Measurements from ENCODE around the gene PRR13. TPM values are rescaled to one million over a fixed set of nuclear protein-coding genes. Genes with fewer than 3 reads are reported as not detected.

Gene PRR13, protein sequence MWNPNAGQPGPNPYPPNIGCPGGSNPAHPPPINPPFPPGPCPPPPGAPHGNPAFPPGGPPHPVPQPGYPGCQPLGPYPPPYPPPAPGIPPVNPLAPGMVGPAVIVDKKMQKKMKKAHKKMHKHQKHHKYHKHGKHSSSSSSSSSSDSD
- total RNA-seq = 75.0 and 88.2 TPM in 2 replicates

GRCh38 chr12:53441040-53441833 is at the start of gene PRR13:
Gene PRR13, plus strand, starts transcription at chr12:53441734. Its CDS starts 981 bp downstream, at chr12:53442715.

GRCh38 chr12:53423597-53423996 is 17.9 kb upstream of the PRR13 start, which contains the start of gene AMHR2:
Gene AMHR2, plus strand, starts transcription at chr12:53423855. Its CDS starts 80 bp downstream, at chr12:53423935.

GRCh38 chr12:53451661-53452158 is 10.2 kb downstream of the PRR13 start, which contains the start of gene PCBP2:
Gene PCBP2, plus strand, starts transcription at chr12:53452102. Its CDS starts 2,699 bp downstream, at chr12:53454801.

Other genes with a start within 250 kb of the PRR13 start
- gene ITGB7, start 234.5 kb upstream of the PRR13 start, total RNA-seq = not detected in 2 replicates
- 27.5 and 37.2 TPM in 2 replicates for gene RARG, start 209.5 kb upstream of the PRR13 start, total RNA-seq
- gene ESPL1, start 173.4 kb upstream of the PRR13 start, total RNA-seq = 3.0 and 7.4 TPM in 2 replicates
- 447 and 505 TPM in 2 replicates for gene PFDN5, start 146.2 kb upstream of the PRR13 start, total RNA-seq
- 69.1 and 89.9 TPM in 2 replicates for gene MYG1, start 142.0 kb upstream of the PRR13 start, total RNA-seq
- 54.5 and 63.0 TPM in 2 replicates for gene AAAS, start 120.1 kb upstream of the PRR13 start, total RNA-seq
- under 0.01 TPM in 1 of 2 replicates, not detected in the other for gene SP7, start 105.4 kb upstream of the PRR13 start, total RNA-seq
- 37.4 and 57.1 TPM in 2 replicates for gene SP1, start 61.6 kb upstream of the PRR13 start, total RNA-seq
- not detected in 2 replicates for gene AMHR2, start 17.9 kb upstream of the PRR13 start, total RNA-seq
- 198 and 538 TPM in 2 replicates for gene PCBP2, start 10.4 kb downstream of the PRR13 start, total RNA-seq
- gene MAP3K12, start 57.7 kb downstream of the PRR13 start, total RNA-seq = 15.9 and 55.6 TPM in 2 replicates
- 35.2 and 39.8 TPM in 2 replicates for gene TARBP2, start 59.5 kb downstream of the PRR13 start, total RNA-seq
- gene NPFF, start 65.8 kb downstream of the PRR13 start, total RNA-seq = 1.7 TPM in 1 of 2 replicates, not detected in the other
- 10.6 and 18.0 TPM in 2 replicates for gene ATF7, start 184.6 kb downstream of the PRR13 start, total RNA-seq
- gene ATP5MC2, start 234.3 kb downstream of the PRR13 start, total RNA-seq = 424 and 621 TPM in 2 replicates